Activated CD4-positive, CD25-positive, alpha-beta regulatory T cell (primary cell): Measurements from ENCODE around the gene ETDC.

Source experiments
- DNase-seq, 4 experiments: peaks; one replicate each; lab custom pipeline; 2025; lab: John Stamatoyannopoulos, UW

Gene ETDC

DNA sequence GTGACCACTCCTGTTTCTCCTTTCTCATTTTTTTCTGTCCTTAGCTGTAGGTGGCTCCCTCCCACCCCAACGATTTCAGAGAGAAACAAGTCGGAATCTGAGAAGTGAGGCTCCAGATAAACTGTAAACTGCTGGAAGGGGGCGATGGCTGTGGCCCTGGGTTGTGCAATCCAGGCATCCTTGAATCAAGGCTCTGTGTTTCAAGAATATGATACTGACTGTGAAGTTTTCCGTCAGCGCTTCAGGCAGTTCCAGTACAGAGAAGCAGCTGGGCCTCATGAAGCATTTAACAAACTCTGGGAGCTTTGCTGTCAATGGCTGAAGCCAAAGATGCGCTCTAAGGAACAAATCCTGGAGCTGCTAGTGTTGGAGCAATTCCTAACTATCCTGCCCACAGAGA is 37.7 kb downstream of the ETDC start:
- no peak for DNase-seq

DNA sequence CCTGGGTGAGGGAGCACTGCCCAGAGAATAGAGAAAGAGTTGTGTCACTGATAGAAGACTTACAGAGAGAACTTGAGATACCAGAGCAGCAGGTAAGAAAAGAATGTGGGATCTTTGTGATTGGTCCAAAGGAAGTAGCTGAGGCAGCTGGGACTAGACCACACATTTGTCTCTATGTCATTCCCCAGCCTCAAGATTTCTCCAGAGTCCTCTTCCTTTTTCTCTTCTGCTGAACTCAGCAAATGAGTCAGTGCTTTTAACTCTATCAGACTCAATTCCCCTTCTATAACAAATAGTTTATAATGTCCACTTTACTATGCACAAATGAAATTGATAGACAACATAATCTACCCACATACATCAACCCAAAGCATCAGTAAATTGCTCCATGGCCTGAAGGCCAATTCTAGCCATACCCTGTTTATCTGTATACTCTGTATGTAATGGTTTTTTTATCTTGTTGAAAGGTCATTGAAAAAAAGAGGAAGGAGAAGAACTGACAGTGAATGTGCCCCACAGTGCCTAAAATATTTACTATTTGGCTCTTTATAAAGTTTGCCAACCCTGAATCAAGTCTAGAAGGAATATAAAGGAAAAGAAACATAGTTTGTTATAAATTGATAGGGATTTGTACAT is 38.2 kb downstream of the ETDC start:
- DNase-seq: no peak

DNA sequence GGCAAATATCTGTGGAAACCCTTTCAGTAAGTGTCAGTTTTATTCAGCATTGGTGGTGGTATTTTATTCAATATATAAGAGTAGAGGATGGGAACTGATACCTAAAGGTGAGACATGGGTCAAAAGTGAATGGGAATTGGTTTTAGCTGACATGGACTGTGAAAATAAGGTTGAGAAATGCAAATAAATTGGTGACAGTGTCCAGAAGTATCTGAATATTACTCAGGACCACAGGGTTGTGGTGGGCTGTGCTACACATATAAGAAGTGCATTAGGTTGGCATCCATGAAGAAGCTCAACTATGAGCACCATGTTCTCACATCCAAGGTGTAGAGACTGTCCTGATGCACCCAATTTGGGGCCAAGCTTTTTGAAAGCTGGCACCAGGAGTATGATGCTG is 45.0 kb downstream of the ETDC start:
- DNase-seq: no peak
